SU-DHL-6 (cell line): Measurements from ENCODE around the gene UPK3A.
"Not testable (repeated sequence)": the region's sequence is repeated elsewhere in the genome, so short reads cannot be mapped to it uniquely, and the experiment has no call there.

Experiments
- H2AFZ ChIP-seq: fragments of 200-600 bp; sonication (generic); 2 replicates; pipeline ENCODE4 v1.6.1; 2014; ENCODE audit warnings: low read depth, mild to moderate bottlenecking, moderate library complexity, mixed read lengths, antibody characterized with exemption, low read length; ENCODE audit not compliant: severe bottlenecking
- H3F3A ChIP-seq: fragments of 200-600 bp; shearing (Covaris generic); 2 replicates; pipeline ENCODE4 v1.6.0; 2016; ENCODE audit warnings: antibody characterized with exemption, mild to moderate bottlenecking; ENCODE audit not compliant: insufficient read depth
- H3K27ac ChIP-seq: fragments of 200-600 bp; sonication (generic); 2 replicates; pipeline ENCODE4 v1.5.1; 2016; ENCODE audit warnings: low read depth, mild to moderate bottlenecking, low read length, moderate library complexity, mixed read lengths
- H3K27me3 ChIP-seq: fragments of 200-600 bp; sonication (generic), shearing (Covaris generic); 2 replicates; pipeline ENCODE4 v1.6.0; 2014; ENCODE audit warnings: mild to moderate bottlenecking, low read length
- H3K36me3 ChIP-seq: fragments of 200-600 bp; sonication (generic); 2 replicates; pipeline ENCODE4 v1.6.1; 2014; ENCODE audit warnings: mild to moderate bottlenecking, low read length, mixed read lengths
- H3K4me2 ChIP-seq: fragments of 300-600, 200-600 bp; shearing (Covaris generic), sonication (generic); 2 replicates; pipeline ENCODE4 v1.6.0; 2014; ENCODE audit warnings: low read length, low read depth, mild to moderate bottlenecking; ENCODE audit not compliant: poor library complexity, severe bottlenecking
- H3K4me3 ChIP-seq: fragments of 200-600 bp; sonication (generic); 2 replicates; pipeline ENCODE4 v1.5.1; 2014; ENCODE audit warnings: antibody characterized with exemption, low read length, mild to moderate bottlenecking, mixed read lengths; ENCODE audit not compliant: insufficient read depth, poor library complexity, severe bottlenecking
- H3K79me2 ChIP-seq: fragments of 200-600 bp; sonication (generic); 2 replicates; pipeline ENCODE4 v1.6.1; 2014; ENCODE audit warnings: mild to moderate bottlenecking, low read length, moderate library complexity; ENCODE audit not compliant: insufficient read depth
- H3K9ac ChIP-seq: fragments of 200-600 bp; sonication (generic); 2 replicates; pipeline ENCODE4 v1.7.0; 2014; ENCODE audit warnings: mild to moderate bottlenecking, low read length
- H3K9me2 ChIP-seq: fragments of 200-600 bp; sonication (generic); replicated peaks from 2 replicates; pipeline ENCODE4 v1.6.1; 2014; ENCODE audit warnings: low read length; ENCODE audit not compliant: insufficient read depth
- H3K9me3 ChIP-seq: fragments of 200-600 bp; sonication (generic); 2 replicates; pipeline ENCODE4 v1.6.1; 2014; ENCODE audit warnings: low read length, mixed read lengths; ENCODE audit not compliant: insufficient read depth
- H4K20me1 ChIP-seq: fragments of 200-600 bp; sonication (generic); 2 replicates; pipeline ENCODE4 v1.6.1; 2014; ENCODE audit warnings: low read depth, mild to moderate bottlenecking, antibody characterized with exemption, low read length, moderate library complexity, mixed read lengths
- CTCF ChIP-seq: fragments of 200-600 bp; sonication (generic); IDR thresholded peaks from one replicate; pipeline ENCODE4 v1.5.1; 2017; ENCODE audit warnings: antibody characterized with exemption, mild to moderate bottlenecking, low read length, moderate library complexity; ENCODE audit not compliant: insufficient read depth, poor library complexity, severe bottlenecking
- EZH2phosphoT487 ChIP-seq: fragments of 200-600 bp; sonication (generic), shearing (Covaris generic); conservative IDR thresholded peaks from 2 replicates; pipeline ENCODE4 v1.6.1; 2018; ENCODE audit warnings: mild to moderate bottlenecking, antibody characterized with exemption, low read length, moderate library complexity, mixed read lengths

Gene UPK3A

GRCh38 chr22:45272498-45272897 lies 12.3 kb upstream of the UPK3A start:
- Histone ChIP-seq H3K27me3 (no peaks in the 10 kb centered on the region), H3K36me3 (no peaks in the 10 kb centered on the region), H4K20me1 (no peaks in the 10 kb centered on the region), H3K9ac (no peak overlapping the region), H3K4me3 (no peak overlapping the region), H3K27ac (no peak overlapping the region), H2AFZ (no peak overlapping the region), H3K9me2 (no peaks in the 10 kb centered on the region), H3F3A (no peaks in the 10 kb centered on the region), H3K4me2 (no peak overlapping the region), H3K9me3 (no peaks in the 10 kb centered on the region), H3K79me2 (no peaks in the 10 kb centered on the region)
- TF ChIP-seq EZH2phosphoT487 (no peak), CTCF (no peak)

GRCh38 chr22:45273452-45274075 lies 11.2 kb upstream of the UPK3A start:
- Histone ChIP-seq H3K27me3 (no peaks in the 10 kb centered on the region), H3K79me2 (no peaks in the 10 kb centered on the region), H3K4me2 (no peak overlapping the region), H4K20me1 (no peaks in the 10 kb centered on the region), H3K4me3 (no peak overlapping the region), H3K9me3 (no peaks in the 10 kb centered on the region), H3K9ac (no peak overlapping the region), H3K36me3 (no peaks in the 10 kb centered on the region), H3K9me2 (no peaks in the 10 kb centered on the region), H3K27ac (no peak overlapping the region), H3F3A (no peaks in the 10 kb centered on the region), H2AFZ (no peak overlapping the region)
- TF ChIP-seq CTCF, result no peak
- no peak for TF ChIP-seq EZH2phosphoT487

GRCh38 chr22:45276507-45277105 lies 8.1 kb upstream of the UPK3A start:
- Histone ChIP-seq H4K20me1 (no peaks in the 10 kb centered on the region), H3K9me3 (no peaks in the 10 kb centered on the region), H3K4me2 (no peak overlapping the region), H3K36me3 (no peaks in the 10 kb centered on the region), H3K79me2 (no peaks in the 10 kb centered on the region), H3K4me3 (no peak overlapping the region), H3K9ac (no peak overlapping the region), H3K27me3 (no peaks in the 10 kb centered on the region), H3K27ac (no peak overlapping the region), H2AFZ (no peak overlapping the region), H3F3A (no peaks in the 10 kb centered on the region), H3K9me2 (no peaks in the 10 kb centered on the region)
- no peak for TF ChIP-seq EZH2phosphoT487
- TF ChIP-seq CTCF, result no peak

GRCh38 chr22:45277720-45278119 lies 7.0 kb upstream of the UPK3A start:
- not testable (repeated sequence) for H3K4me3 ChIP-seq, H3K36me3 ChIP-seq, H3F3A ChIP-seq, H3K9me3 ChIP-seq, H4K20me1 ChIP-seq, H3K4me2 ChIP-seq, H3K27me3 ChIP-seq, H3K79me2 ChIP-seq, H3K9ac ChIP-seq, H3K27ac ChIP-seq, H2AFZ ChIP-seq, H3K9me2 ChIP-seq
